Panc1 (cell line): ENCODE measurements around the gene ALKBH3. TPM values are rescaled to one million over a fixed set of nuclear protein-coding genes. Genes with fewer than 3 reads are reported as not detected.

Source experiments
- ATAC-seq: fragments of 200-7000 bp; cut with Tn5 transposase; 2 replicates; pipeline ENCODE4 v1.9.1; 2020; ENCODE audit warnings: mild to moderate bottlenecking, moderate library complexity
- BruUV-seq: library from RNA; stranded (reverse); fragments of 400-500 nt; replicated peaks from 2 replicates; lab custom pipeline; 2021; lab: Mats Ljungman, UMichigan
- CTCF ChIA-PET: fragments of 300-600 bp; sonication (Branson Sonifier 250); formaldehyde crosslinking; loops from one replicate; lab custom pipeline; 2022; ENCODE audit warnings: antibody characterized with exemption; lab: Charles Lee
- POLR2A ChIA-PET: fragments of 300-600 bp; sonication (Branson Sonifier 250); formaldehyde crosslinking; loops from one replicate; lab custom pipeline; 2022; ENCODE audit warnings: antibody characterized with exemption; lab: Charles Lee
- DNase-seq: peaks from one replicate; pipeline ENCODE4 v3.0.0-alpha.2; 2010; ENCODE audit warnings: low read depth, low spot score
- H3K27ac ChIP-seq: 2 replicates; pipeline ENCODE4 v1.5.1; 2011; ENCODE audit warnings: mild to moderate bottlenecking, low read length, inconsistent platforms
- H3K27me3 ChIP-seq: fragments of 200-500 bp; sonication (Bioruptor generic); 2 replicates; pipeline ENCODE4 v1.6.0; 2014; ENCODE audit warnings: low read length, inconsistent platforms; ENCODE audit not compliant: control insufficient read depth, insufficient read depth
- H3K36me3 ChIP-seq: fragments of 200-500 bp; sonication (Bioruptor generic); 2 replicates; pipeline ENCODE4 v1.5.1; 2014; ENCODE audit warnings: inconsistent platforms, mild to moderate bottlenecking, low read length, moderate library complexity; ENCODE audit not compliant: control insufficient read depth, insufficient read depth
- H3K4me1 ChIP-seq: 2 replicates; pipeline ENCODE4 v1.5.1; 2011; ENCODE audit warnings: inconsistent platforms, mild to moderate bottlenecking, low read length, moderate library complexity; ENCODE audit not compliant: control insufficient read depth, insufficient read depth
- H3K4me3 ChIP-seq, 2 experiments: 2 replicates each; pipeline ENCODE4 v1.5.1; 2011 to 2012; ENCODE audit warnings: low read depth in 2 of 2, low read length in 2 of 2, mild to moderate bottlenecking in 2 of 2, inconsistent platforms in 1 of 2, moderate library complexity in 1 of 2
- H3K9me3 ChIP-seq: fragments of 200-500 bp; sonication (Bioruptor generic); 2 replicates; pipeline ENCODE4 v1.5.1; 2014; ENCODE audit warnings: low read depth, mild to moderate bottlenecking, inconsistent platforms, low read length, moderate library complexity; ENCODE audit not compliant: control insufficient read depth, insufficient read depth
- POLR2AphosphoS5 ChIP-seq: IDR thresholded peaks from 2 replicates; pipeline ENCODE4 v1.6.1; 2012; ENCODE audit warnings: mild to moderate bottlenecking, low read depth, low read length, moderate library complexity
- SIN3A ChIP-seq: IDR thresholded peaks from 2 replicates; pipeline ENCODE4 v1.6.1; 2012; ENCODE audit warnings: low read depth, mild to moderate bottlenecking, low read length, moderate library complexity, borderline replicate concordance; ENCODE audit not compliant: insufficient read depth
- TCF7L2 ChIP-seq: IDR thresholded peaks from 2 replicates; pipeline ENCODE4 v1.6.1; 2011; ENCODE audit warnings: mild to moderate bottlenecking, low read depth, low read length, inconsistent platforms
- in situ Hi-C: cut with HindIII; loops from 2 replicates; pipeline ENCODE4 v1.10.0; 2016; ENCODE audit warnings: low sequenced_read_pairs, low pct_unique_long_range_greater_than_20kb
- intact Hi-C: fragments of 100-400 bp; cut with micrococcal nuclease; formaldehyde crosslinking; loops from one replicate; pipeline ENCODE4 v1.10.0; 2022; ENCODE audit not compliant: unreplicated experiment
- total RNA-seq: library from RNA; stranded (reverse); gene quantifications from one replicate; pipeline ENCODE4 v1.2.1, GENCODE V29; 2021; ENCODE audit not compliant: unreplicated experiment
- TF ChIP-seq, protein P1 (sequence below): fragments of 450-650 bp; IDR thresholded peaks from 2 replicates; pipeline ENCODE4 v1.5.1; 2017; ENCODE audit warnings: mild to moderate bottlenecking
- TF ChIP-seq, protein P2 (sequence below), 2 experiments: IDR thresholded peaks; 2 replicates each; pipeline ENCODE4 v1.6.1; 2011 to 2012; ENCODE audit warnings: low read depth in 2 of 2, control low read depth in 1 of 2, low read length in 1 of 2, mild to moderate bottlenecking in 1 of 2, moderate library complexity in 1 of 2; ENCODE audit not compliant: insufficient read depth in 1 of 2

Gene ALKBH3
- total RNA-seq, 1 experiment from 2014 or later: 34.4 TPM

GRCh38 chr11:43905813-43906241 lies 25.2 kb downstream of the ALKBH3 start:
- H3K9me3 ChIP-seq: no peaks in the 10 kb centered on the region
- H3K27me3 ChIP-seq: no peaks in the 10 kb centered on the region
- ChIA-PET POLR2A (no interaction called here), CTCF (no interaction called here)
- H3K36me3 ChIP-seq: no peaks in the 10 kb centered on the region; the same call in 1 of the 2 replicates
- ATAC-seq (no peak), DNase-seq (no peak)
- intact Hi-C loops: no loop called here
- in situ Hi-C loops: no loop called here
- H3K4me3 ChIP-seq: no peak overlapping the region
- BruUV-seq: no TSS peak
- TF ChIP-seq SIN3A: no peak
- TF ChIP-seq TCF7L2: no peak
- no peak for TF ChIP-seq POLR2AphosphoS5
- TF ChIP-seq, protein P1, sequence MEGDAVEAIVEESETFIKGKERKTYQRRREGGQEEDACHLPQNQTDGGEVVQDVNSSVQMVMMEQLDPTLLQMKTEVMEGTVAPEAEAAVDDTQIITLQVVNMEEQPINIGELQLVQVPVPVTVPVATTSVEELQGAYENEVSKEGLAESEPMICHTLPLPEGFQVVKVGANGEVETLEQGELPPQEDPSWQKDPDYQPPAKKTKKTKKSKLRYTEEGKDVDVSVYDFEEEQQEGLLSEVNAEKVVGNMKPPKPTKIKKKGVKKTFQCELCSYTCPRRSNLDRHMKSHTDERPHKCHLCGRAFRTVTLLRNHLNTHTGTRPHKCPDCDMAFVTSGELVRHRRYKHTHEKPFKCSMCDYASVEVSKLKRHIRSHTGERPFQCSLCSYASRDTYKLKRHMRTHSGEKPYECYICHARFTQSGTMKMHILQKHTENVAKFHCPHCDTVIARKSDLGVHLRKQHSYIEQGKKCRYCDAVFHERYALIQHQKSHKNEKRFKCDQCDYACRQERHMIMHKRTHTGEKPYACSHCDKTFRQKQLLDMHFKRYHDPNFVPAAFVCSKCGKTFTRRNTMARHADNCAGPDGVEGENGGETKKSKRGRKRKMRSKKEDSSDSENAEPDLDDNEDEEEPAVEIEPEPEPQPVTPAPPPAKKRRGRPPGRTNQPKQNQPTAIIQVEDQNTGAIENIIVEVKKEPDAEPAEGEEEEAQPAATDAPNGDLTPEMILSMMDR: no peak
- TF ChIP-seq, protein P2, sequence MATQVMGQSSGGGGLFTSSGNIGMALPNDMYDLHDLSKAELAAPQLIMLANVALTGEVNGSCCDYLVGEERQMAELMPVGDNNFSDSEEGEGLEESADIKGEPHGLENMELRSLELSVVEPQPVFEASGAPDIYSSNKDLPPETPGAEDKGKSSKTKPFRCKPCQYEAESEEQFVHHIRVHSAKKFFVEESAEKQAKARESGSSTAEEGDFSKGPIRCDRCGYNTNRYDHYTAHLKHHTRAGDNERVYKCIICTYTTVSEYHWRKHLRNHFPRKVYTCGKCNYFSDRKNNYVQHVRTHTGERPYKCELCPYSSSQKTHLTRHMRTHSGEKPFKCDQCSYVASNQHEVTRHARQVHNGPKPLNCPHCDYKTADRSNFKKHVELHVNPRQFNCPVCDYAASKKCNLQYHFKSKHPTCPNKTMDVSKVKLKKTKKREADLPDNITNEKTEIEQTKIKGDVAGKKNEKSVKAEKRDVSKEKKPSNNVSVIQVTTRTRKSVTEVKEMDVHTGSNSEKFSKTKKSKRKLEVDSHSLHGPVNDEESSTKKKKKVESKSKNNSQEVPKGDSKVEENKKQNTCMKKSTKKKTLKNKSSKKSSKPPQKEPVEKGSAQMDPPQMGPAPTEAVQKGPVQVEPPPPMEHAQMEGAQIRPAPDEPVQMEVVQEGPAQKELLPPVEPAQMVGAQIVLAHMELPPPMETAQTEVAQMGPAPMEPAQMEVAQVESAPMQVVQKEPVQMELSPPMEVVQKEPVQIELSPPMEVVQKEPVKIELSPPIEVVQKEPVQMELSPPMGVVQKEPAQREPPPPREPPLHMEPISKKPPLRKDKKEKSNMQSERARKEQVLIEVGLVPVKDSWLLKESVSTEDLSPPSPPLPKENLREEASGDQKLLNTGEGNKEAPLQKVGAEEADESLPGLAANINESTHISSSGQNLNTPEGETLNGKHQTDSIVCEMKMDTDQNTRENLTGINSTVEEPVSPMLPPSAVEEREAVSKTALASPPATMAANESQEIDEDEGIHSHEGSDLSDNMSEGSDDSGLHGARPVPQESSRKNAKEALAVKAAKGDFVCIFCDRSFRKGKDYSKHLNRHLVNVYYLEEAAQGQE (IDR thresholded peaks at IDR 0.05; ENCODE audit: insufficient read depth in 1 of 2, low read depth in 2 of 2, low read length in 1 of 2): no peak
- H3K27ac ChIP-seq: no peak overlapping the region
- H3K4me1 ChIP-seq: no peaks in the 10 kb centered on the region

DNA sequence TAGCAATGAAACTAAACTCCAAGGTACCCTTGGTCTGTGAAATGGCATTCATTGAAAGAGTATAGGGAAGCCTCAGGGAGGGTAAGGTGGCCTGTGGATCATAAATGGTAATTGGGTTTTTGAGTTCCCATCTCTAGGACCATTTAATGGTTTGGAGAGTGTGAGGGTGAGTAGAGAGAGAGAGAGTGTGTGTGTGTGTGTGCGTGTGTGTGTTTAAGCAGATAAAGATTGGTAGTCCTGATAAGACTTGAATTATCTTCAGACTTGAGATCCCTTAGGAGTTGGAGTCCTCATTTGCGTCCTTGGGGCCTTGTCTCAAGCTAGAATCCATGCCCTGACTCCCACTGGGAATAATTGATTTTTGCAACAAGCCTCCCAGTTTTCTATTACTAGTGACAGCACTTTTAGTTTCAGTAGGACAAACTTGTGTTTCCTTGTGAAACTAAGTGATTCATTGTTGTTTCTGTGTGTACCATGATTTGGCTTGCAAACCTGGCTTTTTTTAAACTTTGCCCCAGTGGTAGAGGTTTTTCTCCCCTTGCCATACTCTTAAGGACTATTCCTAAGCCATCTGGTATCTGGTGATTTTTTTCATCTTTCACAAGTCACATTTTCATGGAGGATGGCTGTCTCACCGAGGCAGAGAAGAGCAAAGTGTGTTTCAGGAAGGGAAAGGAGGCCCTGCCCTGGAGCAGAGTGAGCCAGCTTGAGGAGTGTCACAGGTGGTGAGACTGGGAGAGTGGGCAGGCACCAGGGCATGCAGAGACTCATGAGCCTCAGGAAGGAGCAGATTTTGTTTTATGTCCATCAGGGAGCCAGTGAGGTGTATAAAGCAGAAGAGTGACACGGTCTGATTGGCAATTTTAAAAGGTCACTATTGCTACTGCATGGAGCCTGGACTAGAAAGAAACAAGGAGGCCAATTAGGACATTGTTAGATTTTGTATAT lies 26.7 kb downstream of the ALKBH3 start:
- CTCF ChIA-PET: no interaction called here
- Histone ChIP-seq H3K4me3 (no peak overlapping the region), H3K9me3 (no peaks in the 10 kb centered on the region), H3K27me3 (no peaks in the 10 kb centered on the region), H3K4me1 (no peaks in the 10 kb centered on the region), H3K27ac (no peak overlapping the region), H3K36me3 (no peaks in the 10 kb centered on the region; the same call in 1 of the 2 replicates)
- in situ Hi-C loops: no loop called here
- DNase-seq (no peak), ATAC-seq (no peak)
- intact Hi-C loops: no loop called here
- BruUV-seq: no TSS peak
- TF ChIP-seq POLR2AphosphoS5 (no peak), SIN3A (no peak), TCF7L2 (no peak)
- TF ChIP-seq, protein P2 (IDR thresholded peaks at IDR 0.05; ENCODE audit: insufficient read depth in 1 of 2, low read depth in 2 of 2, low read length in 1 of 2): no peak
- TF ChIP-seq, protein P1: no peak
- POLR2A ChIA-PET: no interaction called here
